ENCODE results near the gene MRPL18. TPM values are rescaled to one million over a fixed set of nuclear protein-coding genes. Genes with fewer than 3 reads are reported as not detected.

Gene MRPL18
- total RNA-seq, 1 experiment from 2014 or later = 95.2 TPM

- ChIA-PET CTCF (interaction anchor here (1.0 to 1.1 kb wide), 4 partner anchors 11 to 43 kb away, joined by 3 to 4 read pairs (median 4); partner anchors contain the start of gene MRPL18), POLR2A (interaction anchor here (0.5 to 1.2 kb wide), 2 partner anchors 44 to 99 kb away, joined by 3 to 5 read pairs; partner anchors contain the start of genes MRPL18 and TCP1)
- peaks cover 12% of the 10 kb centered on the region for H3K9me3 Mint-ChIP-seq
- H3K27ac Mint-ChIP-seq = no peak overlapping the region
- TF ChIP-seq E2F5 (CRISPR knock-in tag; IDR thresholded peaks at IDR 0.05) (no peak), RELA (CRISPR knock-in tag; IDR thresholded peaks at IDR 0.05; ENCODE audit: borderline replicate concordance) (no peak), NFATC4 (CRISPR knock-in tag; IDR thresholded peaks at IDR 0.05) (no peak)
- DNase-seq (ENCODE audit: low spot score) = no peak
- ATAC-seq = no peak
- H3K4me1 Mint-ChIP-seq = peaks cover 90% of the 10 kb centered on the region
- no peaks in the 10 kb centered on the region for H3K27me3 Mint-ChIP-seq (ENCODE audit: low read depth)
- peaks cover 12% of the 10 kb centered on the region for H3K36me3 Mint-ChIP-seq
- no peak overlapping the region for H3K4me3 Mint-ChIP-seq
Observed at GRCh38 chr6:159833556-159833955, 43.3 kb downstream of the MRPL18 start.

GRCh38 chr6:159833997-159834603 lies 43.8 kb downstream of the MRPL18 start:
- no peak for ATAC-seq
- POLR2A ChIA-PET = interaction anchor here (0.5 to 1.2 kb wide), 2 partner anchors 44 to 100 kb away, joined by 3 to 5 read pairs; partner anchors contain the start of genes MRPL18 and TCP1
- Mint-ChIP-seq H3K9me3 (peaks cover 12% of the 10 kb centered on the region), H3K27ac (no peak overlapping the region), H3K36me3 (peaks cover 12% of the 10 kb centered on the region), H3K4me1 (peaks cover 87% of the 10 kb centered on the region), H3K4me3 (no peak overlapping the region), H3K27me3 (ENCODE audit: low read depth) (no peaks in the 10 kb centered on the region)
- no peak for DNase-seq (ENCODE audit: low spot score)
- CTCF ChIA-PET = interaction anchor here (1.0 to 1.1 kb wide), 4 partner anchors 12 to 44 kb away, joined by 3 to 4 read pairs (median 4); partner anchors contain the start of gene MRPL18
- TF ChIP-seq E2F4 (CRISPR knock-in tag; IDR thresholded peaks at IDR 0.05; ENCODE audit: borderline replicate concordance, low read depth) (no peak), PRRX2 (CRISPR knock-in tag; IDR thresholded peaks at IDR 0.05) (no peak), FOXK1 (CRISPR knock-in tag; IDR thresholded peaks at IDR 0.05) (no peak), GABPB1 (CRISPR knock-in tag; IDR thresholded peaks at IDR 0.05) (no peak), ZNF121 (CRISPR knock-in tag; IDR thresholded peaks at IDR 0.05) (no peak), PRDM15 (CRISPR knock-in tag; IDR thresholded peaks at IDR 0.05) (no peak), ZNF281 (CRISPR knock-in tag; IDR thresholded peaks at IDR 0.05) (no peak), IRF1 (CRISPR knock-in tag; IDR thresholded peaks at IDR 0.05) (no peak), HMGA2 (CRISPR knock-in tag; IDR thresholded peaks at IDR 0.05) (no peak), CREB1 (CRISPR knock-in tag; IDR thresholded peaks at IDR 0.05) (no peak), ZNF671 (CRISPR knock-in tag; IDR thresholded peaks at IDR 0.05) (no peak), ZNF263 (CRISPR knock-in tag; IDR thresholded peaks at IDR 0.05; ENCODE audit: low read depth) (no peak), E2F5 (CRISPR knock-in tag; IDR thresholded peaks at IDR 0.05) (no peak), TP53 (CRISPR knock-in tag; IDR thresholded peaks at IDR 0.05) (no peak), ZMAT4 (CRISPR knock-in tag; IDR thresholded peaks at IDR 0.05) (no peak), TEAD1 (CRISPR knock-in tag; IDR thresholded peaks at IDR 0.05) (no peak), HMGXB4 (CRISPR knock-in tag; IDR thresholded peaks at IDR 0.05) (no peak)
